Left ventricle myocardium inferior (tissue), 1 donor: Measurements from ENCODE around the gene CAMK1D. TPM values are rescaled to one million over a fixed set of nuclear protein-coding genes. Genes with fewer than 3 reads are reported as not detected.

Experiments used
- DNase-seq: peaks from one replicate; pipeline ENCODE4 v3.0.0-alpha.2; 2020
- H3K27ac ChIP-seq: fragments of 200-600 bp; replicated peaks from 2 replicates; pipeline ENCODE4 v1.8.0; 2021
- H3K27me3 ChIP-seq: fragments of 200-600 bp; 2 replicates; pipeline ENCODE4 v1.8.0; 2021; ENCODE audit warnings: low read depth
- H3K36me3 ChIP-seq: fragments of 200-600 bp; 2 replicates; pipeline ENCODE4 v1.8.0; 2021
- H3K4me1 ChIP-seq: fragments of 200-600 bp; 2 replicates; pipeline ENCODE4 v1.8.0; 2021
- H3K4me3 ChIP-seq: fragments of 200-600 bp; 2 replicates; pipeline ENCODE4 v1.8.0; 2021; ENCODE audit warnings: mild to moderate bottlenecking, moderate library complexity
- H3K9me3 ChIP-seq: fragments of 200-600 bp; replicated peaks from 2 replicates; pipeline ENCODE4 v1.8.0; 2021
- intact Hi-C: fragments of 100-400 bp; cut with micrococcal nuclease; formaldehyde crosslinking; loops from one replicate; pipeline ENCODE4 v1.11.0; 2022
- total RNA-seq: library from RNA; stranded (reverse); fragmentation: NEBNext Ultra II Directional; extraction: Animal tissue kit (Norgen Biotek cat#: 25700); gene quantifications from one replicate; pipeline ENCODE4 v1.2.1, GENCODE V29; 2021
- TF ChIP-seq, protein P1 (sequence below): fragments of 200-600 bp; IDR thresholded peaks from 2 replicates; pipeline ENCODE4 v1.8.0; 2021; ENCODE audit warnings: antibody characterized with exemption, mild to moderate bottlenecking, borderline replicate concordance
- donor health status: DM: no; HTN: yes; CAD: no; lungs with severe emphysema.

The CAMK1D gene
- total RNA-seq, 1 donor from 2014 or later: 2.5 TPM

DNA sequence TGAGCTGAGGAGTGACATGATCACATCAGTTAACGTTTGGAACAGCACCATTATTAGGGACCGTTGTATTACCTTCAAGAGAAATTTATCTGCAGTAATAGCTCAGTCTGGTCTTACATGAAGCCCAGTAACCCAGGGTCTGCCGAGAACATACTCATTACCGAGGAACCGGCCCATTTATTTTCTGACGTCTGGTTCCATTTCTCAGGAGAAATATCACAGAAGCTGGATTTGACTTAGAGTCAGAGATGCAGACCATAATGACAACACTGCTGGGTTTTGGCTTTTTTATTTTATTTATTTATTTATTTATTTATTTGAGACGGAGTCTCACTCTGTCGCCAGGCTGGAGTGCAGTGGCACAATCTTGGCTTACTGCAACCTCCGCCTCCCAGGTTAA is 489.0 kb downstream of the CAMK1D start:
- TF ChIP-seq, protein P1, sequence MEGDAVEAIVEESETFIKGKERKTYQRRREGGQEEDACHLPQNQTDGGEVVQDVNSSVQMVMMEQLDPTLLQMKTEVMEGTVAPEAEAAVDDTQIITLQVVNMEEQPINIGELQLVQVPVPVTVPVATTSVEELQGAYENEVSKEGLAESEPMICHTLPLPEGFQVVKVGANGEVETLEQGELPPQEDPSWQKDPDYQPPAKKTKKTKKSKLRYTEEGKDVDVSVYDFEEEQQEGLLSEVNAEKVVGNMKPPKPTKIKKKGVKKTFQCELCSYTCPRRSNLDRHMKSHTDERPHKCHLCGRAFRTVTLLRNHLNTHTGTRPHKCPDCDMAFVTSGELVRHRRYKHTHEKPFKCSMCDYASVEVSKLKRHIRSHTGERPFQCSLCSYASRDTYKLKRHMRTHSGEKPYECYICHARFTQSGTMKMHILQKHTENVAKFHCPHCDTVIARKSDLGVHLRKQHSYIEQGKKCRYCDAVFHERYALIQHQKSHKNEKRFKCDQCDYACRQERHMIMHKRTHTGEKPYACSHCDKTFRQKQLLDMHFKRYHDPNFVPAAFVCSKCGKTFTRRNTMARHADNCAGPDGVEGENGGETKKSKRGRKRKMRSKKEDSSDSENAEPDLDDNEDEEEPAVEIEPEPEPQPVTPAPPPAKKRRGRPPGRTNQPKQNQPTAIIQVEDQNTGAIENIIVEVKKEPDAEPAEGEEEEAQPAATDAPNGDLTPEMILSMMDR: no peak
- Histone ChIP-seq H3K27me3 (peaks cover 22% of the 10 kb centered on the region), H3K27ac (no peak overlapping the region), H3K9me3 (no peaks in the 10 kb centered on the region), H3K36me3 (no peaks in the 10 kb centered on the region), H3K4me3 (no peak overlapping the region), H3K4me1 (peaks cover 22% of the 10 kb centered on the region)
- intact Hi-C loops: no loop called here
- no peak for DNase-seq

DNA sequence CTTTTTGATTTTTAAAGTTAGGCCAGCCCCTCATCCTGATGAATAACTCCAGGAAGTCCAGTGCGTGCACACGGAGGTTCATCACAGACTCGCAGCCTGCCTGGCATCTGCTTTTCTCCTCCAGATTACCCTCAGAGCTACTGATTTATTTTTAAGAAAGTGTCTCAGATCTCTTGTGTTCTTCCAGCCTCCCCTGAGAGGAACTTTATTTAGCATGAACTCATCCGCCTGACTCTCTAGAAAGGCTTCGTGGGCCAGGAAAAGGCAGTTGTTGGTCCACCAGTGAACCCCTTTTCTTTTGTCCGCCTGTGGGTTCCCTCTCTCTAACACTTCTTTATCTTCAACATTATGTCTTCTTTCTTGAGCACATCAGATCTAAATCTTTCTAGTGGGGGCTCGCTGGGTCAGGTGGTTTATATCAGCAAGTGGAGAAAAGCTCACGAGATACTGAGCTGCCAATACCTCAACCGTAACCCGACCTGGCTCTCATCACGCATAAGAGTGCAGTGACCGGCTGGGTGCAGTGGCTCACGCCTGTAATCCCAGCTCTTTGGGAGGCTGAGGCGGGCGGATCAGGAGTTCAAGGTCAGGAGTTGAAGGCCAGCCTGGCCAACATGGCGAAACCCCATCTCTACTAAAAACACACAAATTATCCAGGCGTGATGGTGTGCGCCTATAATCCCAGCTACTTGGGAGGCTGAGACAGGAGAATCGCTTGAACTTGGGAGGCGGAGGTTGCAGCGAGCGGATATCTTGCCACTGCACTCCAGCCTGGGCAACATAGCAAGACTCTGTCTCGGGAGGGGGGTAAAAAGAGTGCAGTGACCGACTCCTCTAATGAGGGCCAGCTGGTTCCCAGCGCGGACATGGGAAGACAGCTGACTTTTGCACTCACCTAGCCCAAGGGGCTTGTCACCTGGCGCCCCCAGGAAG is 489.9 kb downstream of the CAMK1D start:
- Histone ChIP-seq H3K9me3 (no peaks in the 10 kb centered on the region), H3K27ac (peak overlapping the region; percentile 43), H3K4me1 (peaks cover 23% of the 10 kb centered on the region), H3K36me3 (no peaks in the 10 kb centered on the region), H3K27me3 (peaks cover 26% of the 10 kb centered on the region), H3K4me3 (no peak overlapping the region)
- TF ChIP-seq, protein P1: no peak
- no peak for DNase-seq
- intact Hi-C loops: no loop called here

DNA sequence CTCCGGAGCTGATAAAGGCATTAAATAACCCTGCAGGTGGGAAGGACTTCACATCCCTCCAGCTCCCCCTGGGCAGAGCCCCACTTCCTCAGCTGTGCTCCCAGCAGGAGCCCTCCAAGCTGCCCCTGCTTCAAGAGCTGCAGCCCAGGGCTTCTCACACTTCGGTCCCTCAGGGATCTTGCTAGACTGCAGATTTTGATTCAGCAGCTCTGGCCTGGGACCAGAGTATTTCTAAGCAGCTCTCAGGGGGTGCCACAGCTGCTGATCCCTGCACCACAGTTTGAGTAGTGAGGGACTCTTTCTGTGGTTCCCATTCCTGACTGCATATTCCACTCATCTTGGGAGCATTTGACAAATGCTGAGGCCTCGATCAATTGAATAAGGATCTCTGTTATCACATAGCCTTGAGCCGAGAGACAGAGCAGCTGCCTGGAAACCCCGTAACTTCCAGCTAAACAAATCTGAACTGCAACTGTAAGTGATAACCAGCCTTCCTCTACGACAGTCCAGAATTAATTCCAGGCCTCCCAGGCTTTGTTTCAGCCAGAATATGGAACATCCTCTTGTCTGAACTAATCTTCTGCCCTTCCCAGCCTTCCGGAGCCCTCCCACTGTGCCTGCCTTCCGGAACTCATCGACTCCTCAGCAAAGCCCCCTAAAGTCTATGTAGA is 490.7 kb downstream of the CAMK1D start:
- H3K36me3 ChIP-seq: no peaks in the 10 kb centered on the region
- H3K27me3 ChIP-seq: peaks cover 26% of the 10 kb centered on the region
- H3K4me1 ChIP-seq: peaks cover 31% of the 10 kb centered on the region
- no peak overlapping the region for H3K4me3 ChIP-seq
- intact Hi-C loops: no loop called here
- no peak for DNase-seq
- H3K9me3 ChIP-seq: no peaks in the 10 kb centered on the region
- peak overlapping the region; percentile 43 for H3K27ac ChIP-seq
- TF ChIP-seq, protein P1: no peak

DNA sequence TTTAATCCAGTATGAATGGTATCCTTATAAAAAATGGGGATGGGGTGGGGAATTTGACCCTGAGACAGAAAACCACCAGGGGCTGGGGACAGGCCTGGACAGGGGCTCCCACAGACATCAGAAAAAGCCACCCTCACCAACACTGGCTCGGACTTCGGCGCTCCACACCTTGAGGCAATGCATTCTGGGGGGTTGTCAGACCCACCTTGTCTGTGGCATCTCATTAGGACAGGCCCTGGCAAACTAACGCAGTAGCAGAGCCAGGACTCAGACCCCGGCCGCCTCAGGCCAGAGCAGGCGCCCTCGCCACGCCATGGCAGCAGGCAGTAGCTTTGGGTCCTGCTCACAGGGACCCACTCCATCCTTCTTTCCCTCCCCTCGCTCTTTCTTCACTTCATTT is 492.1 kb downstream of the CAMK1D start:
- Histone ChIP-seq H3K4me3 (no peak overlapping the region), H3K27me3 (peaks cover 26% of the 10 kb centered on the region), H3K9me3 (no peaks in the 10 kb centered on the region), H3K4me1 (peaks cover 34% of the 10 kb centered on the region), H3K27ac (no peak overlapping the region), H3K36me3 (no peaks in the 10 kb centered on the region)
- intact Hi-C loops: no loop called here
- DNase-seq: no peak
- TF ChIP-seq, protein P1: no peak

DNA sequence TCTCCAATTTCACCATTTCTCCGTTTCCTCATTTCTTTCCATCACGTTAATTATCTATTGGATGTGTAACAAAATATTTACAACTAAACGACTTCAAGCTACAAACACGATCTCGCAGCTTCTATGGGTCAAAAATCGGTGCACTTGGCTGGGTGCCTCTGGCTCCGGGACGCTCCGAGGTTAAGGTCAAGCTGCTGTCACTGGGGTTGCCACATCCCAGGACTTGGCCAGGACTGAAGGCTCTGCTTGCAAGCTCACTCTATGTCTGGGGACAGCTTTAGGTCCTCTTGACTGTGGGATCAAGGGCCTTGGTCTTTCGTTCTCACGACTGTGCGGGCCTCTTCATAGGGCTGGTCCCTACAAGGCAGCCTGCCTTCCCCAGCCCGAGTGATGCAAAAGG is 492.5 kb downstream of the CAMK1D start:
- TF ChIP-seq, protein P1: no peak
- Histone ChIP-seq H3K4me3 (no peak overlapping the region), H3K4me1 (peaks cover 34% of the 10 kb centered on the region), H3K9me3 (no peaks in the 10 kb centered on the region), H3K36me3 (no peaks in the 10 kb centered on the region), H3K27ac (no peak overlapping the region), H3K27me3 (peaks cover 26% of the 10 kb centered on the region)
- DNase-seq: no peak
- intact Hi-C loops: no loop called here
